Hepatocyte (in vitro differentiated cells): ENCODE results near the gene WNK4.

ENCODE experiments used
- EZH2 ChIP-seq: fragments of 200-600 bp; sonication (generic); IDR thresholded peaks from 2 replicates; pipeline ENCODE4 v1.6.1; 2016; ENCODE audit warnings: antibody characterized with exemption, mild to moderate bottlenecking, borderline replicate concordance
- EZH2phosphoT487 ChIP-seq: fragments of 200-600 bp; sonication (generic); IDR thresholded peaks from one replicate; pipeline ENCODE4 v1.6.1; 2018; ENCODE audit warnings: antibody characterized with exemption, mild to moderate bottlenecking, low read depth, moderate library complexity; ENCODE audit not compliant: unreplicated experiment, severe bottlenecking
- TF ChIP-seq, protein P1 (sequence below): fragments of 200-600 bp; sonication (generic); IDR thresholded peaks from 2 replicates; pipeline ENCODE4 v1.5.1; 2016; ENCODE audit warnings: antibody characterized with exemption, mild to moderate bottlenecking; ENCODE audit not compliant: poor library complexity

DNA sequence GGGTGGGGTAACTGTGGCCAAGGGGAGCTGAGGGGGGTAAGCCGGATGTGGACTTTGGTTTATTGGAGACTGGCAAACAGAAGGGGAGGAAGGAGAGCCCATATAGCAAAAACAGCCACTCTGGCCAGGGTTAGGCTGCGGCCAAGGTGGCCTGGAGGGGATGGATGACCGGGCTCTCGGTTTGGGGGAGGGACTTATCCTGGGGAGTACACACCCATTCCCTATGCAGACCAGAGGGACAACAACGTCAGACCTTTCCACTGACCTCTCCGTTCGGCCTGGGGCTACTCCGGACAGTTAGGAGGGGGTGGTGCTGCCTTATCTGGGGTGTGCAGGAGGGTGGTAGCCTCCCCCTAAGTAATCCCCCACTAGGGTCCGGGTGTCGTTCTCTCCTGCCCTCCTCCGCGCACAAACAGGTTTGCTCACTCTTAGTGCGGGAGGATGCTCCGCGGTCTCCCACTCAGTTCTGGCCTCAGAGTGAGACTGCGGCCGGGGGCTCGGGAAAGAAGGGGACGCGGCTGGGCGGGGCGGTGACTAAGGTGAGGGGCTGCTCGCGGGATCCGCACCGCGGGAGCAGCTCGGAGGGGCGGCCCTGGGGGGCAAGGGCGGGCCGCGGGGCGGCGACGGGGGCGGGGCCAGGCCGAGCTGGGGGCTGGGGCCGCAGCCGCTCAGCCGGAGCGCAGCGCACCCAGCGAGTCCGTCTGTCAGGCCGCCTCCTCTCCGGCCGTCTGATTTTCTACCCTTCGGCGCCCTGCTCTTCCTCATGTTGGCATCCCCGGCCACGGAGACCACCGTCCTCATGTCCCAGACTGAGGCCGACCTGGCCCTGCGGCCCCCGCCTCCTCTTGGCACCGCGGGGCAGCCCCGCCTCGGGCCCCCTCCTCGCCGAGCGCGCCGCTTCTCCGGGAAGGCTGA lies at the start of gene WNK4:
- TF ChIP-seq, protein P1, sequence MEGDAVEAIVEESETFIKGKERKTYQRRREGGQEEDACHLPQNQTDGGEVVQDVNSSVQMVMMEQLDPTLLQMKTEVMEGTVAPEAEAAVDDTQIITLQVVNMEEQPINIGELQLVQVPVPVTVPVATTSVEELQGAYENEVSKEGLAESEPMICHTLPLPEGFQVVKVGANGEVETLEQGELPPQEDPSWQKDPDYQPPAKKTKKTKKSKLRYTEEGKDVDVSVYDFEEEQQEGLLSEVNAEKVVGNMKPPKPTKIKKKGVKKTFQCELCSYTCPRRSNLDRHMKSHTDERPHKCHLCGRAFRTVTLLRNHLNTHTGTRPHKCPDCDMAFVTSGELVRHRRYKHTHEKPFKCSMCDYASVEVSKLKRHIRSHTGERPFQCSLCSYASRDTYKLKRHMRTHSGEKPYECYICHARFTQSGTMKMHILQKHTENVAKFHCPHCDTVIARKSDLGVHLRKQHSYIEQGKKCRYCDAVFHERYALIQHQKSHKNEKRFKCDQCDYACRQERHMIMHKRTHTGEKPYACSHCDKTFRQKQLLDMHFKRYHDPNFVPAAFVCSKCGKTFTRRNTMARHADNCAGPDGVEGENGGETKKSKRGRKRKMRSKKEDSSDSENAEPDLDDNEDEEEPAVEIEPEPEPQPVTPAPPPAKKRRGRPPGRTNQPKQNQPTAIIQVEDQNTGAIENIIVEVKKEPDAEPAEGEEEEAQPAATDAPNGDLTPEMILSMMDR: no peak
- no peak for TF ChIP-seq EZH2
- no peak for TF ChIP-seq EZH2phosphoT487
